Fibroblast of skin of right biceps (primary cell): Measurements from ENCODE around the gene FEV.

Source experiments
- DNase-seq: peaks from one replicate; pipeline ENCODE4 v3.0.0-alpha.2; 2013

Gene FEV

GRCh38 chr2:219016721-219017120 is 31.7 kb upstream of the FEV start:
- no peak for DNase-seq

GRCh38 chr2:219010873-219011272 is 25.9 kb upstream of the FEV start:
- DNase-seq: no peak

DNA sequence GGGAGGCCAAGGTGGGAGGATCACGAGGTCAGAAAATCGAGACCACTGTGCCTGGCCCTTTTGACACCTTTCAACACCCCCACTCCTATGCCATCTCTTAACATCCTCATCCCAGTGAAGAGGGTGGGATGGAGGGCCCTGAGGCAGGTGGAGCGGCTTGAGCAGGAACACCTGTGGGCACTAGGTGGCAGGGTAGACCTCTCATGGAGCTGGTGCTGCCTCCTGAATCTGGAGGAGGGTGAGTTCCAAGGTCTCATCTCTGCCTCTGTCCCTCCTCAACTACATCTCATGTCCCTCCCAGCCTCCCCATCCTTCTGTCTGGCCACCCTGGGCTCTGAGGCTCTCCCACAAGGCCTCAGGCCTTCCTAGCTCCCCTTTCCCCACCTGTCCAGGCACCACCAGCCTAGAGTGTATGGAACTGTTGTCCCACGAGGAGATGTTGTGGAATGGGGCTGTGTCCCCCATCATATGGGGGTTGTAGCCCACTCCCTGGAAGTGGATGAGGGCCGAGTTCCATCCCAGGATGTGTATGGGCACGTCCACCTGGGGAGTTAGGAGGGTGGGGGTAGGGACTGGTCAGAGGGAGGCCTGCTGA is 25.3 kb upstream of the FEV start:
- no peak for DNase-seq

DNA sequence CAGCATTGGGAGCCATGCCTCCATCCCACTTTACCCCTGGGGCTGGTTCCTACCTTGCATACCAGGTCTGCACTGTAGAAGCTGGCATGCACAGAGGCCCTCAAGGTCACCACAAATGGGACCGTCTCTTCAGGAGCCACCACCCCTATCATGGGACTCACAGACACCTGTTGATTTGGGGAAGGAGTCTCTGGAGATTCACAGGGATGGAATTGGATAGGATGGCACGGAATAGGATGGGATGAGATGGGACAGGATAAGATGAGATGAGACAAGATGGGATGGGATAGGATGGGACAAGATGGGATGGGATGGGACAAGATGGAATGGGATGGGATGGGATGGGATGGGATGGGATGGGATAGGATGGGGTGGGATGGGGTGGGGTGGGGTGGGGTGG is 24.3 kb upstream of the FEV start:
- DNase-seq: no peak

GRCh38 chr2:219003979-219004378 is 19.0 kb upstream of the FEV start:
- DNase-seq: no peak

DNA sequence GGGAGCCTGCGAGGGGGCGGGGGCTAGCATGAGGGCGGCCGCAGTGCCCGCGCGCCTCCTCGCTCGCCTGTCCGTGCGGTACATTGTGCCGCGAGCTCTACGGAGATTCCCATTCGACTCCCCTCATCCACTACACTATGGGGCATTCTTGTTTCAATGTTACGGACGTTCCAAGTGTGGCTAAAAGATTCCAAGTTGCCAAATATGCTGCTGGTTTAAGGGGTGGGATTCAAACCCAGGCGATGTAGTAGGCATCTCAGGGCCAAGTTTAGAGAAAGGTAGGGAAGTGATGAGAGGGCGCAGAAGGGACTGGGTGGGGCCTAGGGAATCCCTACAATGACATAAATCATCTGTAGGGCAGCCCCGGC is 18.3 kb upstream of the FEV start:
- DNase-seq: no peak

DNA sequence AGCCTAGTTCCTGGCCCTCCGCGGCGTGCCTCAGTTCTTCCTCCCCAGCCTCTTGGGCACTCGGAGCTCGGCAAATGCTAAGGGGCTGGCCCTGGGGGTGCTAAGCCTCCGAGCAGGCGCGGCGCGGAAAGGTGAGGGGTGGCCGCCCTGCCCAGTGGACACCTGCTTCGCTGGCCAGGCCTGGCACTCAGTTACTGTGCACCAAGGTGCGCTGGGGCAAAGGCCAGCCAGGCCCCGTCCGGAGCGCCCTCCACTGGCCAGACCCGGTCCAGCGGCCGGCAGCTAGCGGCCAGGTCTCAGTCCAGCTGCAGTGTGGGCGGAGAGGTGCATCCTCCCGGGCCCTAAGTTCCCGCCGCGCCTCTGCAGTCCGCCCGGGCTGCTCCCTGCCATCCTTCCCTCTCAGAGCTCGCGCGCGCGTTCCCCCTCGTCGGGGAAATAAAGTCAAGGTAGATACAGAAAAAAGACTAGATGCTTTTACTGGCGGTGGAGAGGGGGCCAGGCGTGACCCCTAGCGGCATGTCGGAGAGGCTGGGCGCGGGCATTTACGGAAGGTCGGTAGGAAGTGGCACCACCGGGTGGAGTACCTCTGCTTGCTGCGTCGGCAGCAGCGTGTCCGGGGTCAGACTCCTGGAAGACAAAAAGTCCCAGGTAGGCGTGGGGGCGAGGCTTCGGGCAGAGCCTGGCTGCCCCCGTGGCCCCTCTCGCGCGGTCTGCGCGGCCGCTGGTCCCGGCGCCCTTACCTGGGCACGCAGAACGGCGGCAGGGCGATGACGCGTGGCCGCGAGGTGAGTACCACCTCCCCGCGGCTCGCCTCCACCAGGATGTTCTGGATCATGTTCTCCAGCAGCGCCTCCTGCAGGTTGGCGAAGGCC is 17.6 kb upstream of the FEV start:
- peak; percentile 16 for DNase-seq

- no peak for DNase-seq
These were observed 16.8 kb upstream of the FEV start for GRCh38 chr2:219001577-219002394.

DNA sequence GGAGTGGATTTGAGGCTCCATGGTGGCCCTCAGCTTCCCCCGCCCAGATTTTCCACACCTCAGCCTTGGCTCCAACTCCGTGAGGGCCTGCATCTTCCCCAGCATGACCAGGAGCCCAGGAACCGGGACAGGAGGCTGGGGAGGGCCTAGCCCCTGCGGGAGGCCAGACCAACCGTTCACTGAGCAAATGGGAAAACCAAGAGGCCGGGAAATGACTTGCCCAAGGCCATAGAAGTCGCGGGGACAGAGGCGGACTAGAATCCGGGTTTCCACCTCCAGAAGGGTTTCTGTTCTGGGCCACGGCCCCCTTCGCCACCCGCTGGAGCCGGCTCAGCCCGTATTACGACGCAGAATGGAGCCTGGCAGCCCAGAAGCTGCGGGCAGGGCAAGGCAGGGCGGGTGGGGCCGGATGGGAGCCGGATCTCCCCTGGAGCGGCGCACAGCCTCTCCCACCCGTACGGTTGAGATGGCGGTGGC is 16.2 kb upstream of the FEV start:
- DNase-seq: no peak

- no peak for DNase-seq
These were observed 15.6 kb upstream of the FEV start for GRCh38 chr2:219000569-219000960.

DNA sequence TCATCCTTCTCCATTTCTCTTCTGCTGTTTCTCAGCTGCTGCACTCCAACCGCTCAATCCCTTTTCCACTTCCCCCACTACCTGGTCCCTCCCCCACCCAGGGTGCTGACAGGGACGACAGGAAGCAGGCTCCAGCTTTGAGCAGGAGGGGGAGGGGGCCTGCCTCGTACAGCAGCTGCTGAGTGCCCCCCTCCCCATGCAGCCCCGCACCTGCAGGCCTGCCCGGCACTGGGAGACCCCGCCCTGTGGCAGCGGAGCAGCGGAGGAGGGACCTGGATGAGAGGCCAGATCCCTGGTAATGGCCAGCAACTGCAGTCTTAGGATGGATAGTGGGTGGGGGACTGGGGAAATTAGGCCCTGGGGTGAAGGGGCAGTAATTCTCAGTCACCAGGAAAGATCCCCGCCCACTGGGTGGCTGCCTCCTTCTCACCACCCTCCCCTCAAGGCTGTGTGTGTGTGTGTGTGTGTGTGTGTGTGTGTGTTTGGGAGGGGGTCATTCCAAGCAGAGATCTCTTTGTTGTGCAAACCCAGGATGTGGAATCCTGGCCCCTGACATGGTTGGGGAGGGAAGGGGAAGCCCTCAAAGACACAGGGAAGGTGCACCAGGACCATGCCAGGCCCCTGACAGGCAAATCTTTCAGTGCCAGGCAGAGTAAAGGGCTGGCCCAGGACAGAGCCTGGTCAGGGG is 15.0 kb upstream of the FEV start:
- DNase-seq: no peak

- no peak for DNase-seq
These were observed 14.3 kb upstream of the FEV start for GRCh38 chr2:218999021-218999880.

DNA sequence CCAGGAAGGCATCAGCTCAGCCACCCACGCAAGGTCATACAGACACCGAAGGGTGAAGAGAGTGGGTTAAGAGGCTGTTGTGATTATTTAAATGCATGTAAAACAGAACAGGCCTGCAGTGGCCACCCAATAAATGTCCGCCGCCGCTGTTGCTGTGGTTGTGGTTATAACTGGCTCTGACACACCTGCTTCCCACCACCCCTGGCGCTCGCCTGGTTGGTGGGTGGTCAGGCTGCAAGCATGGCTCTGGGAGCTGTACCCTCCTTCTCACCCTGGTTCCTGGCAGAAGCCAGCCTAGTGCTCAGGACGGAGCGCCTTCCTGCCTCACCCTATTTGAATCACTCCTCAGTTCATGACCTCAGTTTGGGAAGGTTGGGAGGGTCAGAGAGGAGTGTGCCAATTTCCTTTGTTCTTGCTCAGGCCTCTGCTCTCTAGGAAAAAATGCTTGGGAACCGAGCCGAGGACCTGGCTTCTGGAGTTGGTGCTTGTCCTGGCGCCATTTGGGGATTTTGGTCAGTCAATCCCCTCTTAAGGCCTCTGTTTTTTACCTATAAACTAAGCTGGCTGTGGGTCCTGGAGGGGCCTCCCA is 13.5 kb upstream of the FEV start:
- no peak for DNase-seq

- no peak for DNase-seq
These were observed 12.7 kb upstream of the FEV start for GRCh38 chr2:218997731-218998130.

DNA sequence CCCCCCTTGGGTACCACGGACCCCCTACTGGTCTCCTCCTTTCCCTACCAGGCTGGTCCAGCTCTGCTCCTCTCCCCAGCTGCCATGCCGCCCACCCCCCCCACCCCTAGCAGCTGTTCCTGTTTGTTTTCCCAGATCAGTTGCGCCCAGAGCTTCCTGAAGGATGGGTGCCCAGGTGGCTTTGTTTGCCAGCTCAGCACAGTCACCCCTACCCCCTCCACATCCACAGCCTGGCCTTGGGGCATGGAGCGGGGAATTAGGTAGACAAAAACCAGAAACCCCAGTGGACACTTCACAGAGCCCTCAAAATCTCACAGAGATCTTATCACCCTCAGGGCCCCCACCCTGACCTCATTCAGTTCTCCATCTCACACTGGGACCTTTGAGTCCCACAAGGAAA is 12.0 kb upstream of the FEV start:
- DNase-seq: no peak

- peak; percentile 70 for DNase-seq
These were observed 11.2 kb upstream of the FEV start for GRCh38 chr2:218995972-218996711.

- no peak for DNase-seq
These were observed 10.6 kb upstream of the FEV start for GRCh38 chr2:218995561-218995960.

- DNase-seq: peak; percentile 16
These were observed 8.6 kb upstream of the FEV start, which contains the start of gene CRYBA2 for GRCh38 chr2:218993345-218994315. CRYBA2 (minus strand) TSS chr2:218993422; CDS start chr2:218993176, 246 bp downstream.

GRCh38 chr2:218992703-218993344 is 7.8 kb upstream of the FEV start:
- no peak for DNase-seq
